ENCODE results near the gene ABI3BP.
"Not testable (repeated sequence)": the region's sequence is repeated elsewhere in the genome, so short reads cannot be mapped to it uniquely, and the experiment has no call there.

Gene ABI3BP

DNA sequence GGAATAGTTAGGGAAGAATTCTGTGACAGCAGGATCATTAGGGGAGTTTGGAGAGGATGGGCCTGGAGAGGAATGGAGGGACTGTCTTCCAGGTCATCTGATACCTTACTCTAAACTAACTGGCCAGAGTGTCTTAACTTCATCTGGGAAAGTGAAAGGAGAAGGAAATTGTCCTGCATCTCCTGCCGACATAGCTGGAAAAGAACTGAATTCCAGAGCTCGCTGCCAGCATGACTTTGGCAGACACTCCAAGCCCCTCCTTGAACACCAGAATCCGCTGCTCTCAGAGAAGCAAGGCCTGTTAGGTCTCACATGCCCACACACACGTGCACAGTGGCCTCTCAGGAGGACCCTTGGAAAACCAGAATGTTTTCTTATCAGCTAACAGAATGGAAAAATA, 10.5 kb downstream of the ABI3BP start:
- DNase-seq: no peak

DNA sequence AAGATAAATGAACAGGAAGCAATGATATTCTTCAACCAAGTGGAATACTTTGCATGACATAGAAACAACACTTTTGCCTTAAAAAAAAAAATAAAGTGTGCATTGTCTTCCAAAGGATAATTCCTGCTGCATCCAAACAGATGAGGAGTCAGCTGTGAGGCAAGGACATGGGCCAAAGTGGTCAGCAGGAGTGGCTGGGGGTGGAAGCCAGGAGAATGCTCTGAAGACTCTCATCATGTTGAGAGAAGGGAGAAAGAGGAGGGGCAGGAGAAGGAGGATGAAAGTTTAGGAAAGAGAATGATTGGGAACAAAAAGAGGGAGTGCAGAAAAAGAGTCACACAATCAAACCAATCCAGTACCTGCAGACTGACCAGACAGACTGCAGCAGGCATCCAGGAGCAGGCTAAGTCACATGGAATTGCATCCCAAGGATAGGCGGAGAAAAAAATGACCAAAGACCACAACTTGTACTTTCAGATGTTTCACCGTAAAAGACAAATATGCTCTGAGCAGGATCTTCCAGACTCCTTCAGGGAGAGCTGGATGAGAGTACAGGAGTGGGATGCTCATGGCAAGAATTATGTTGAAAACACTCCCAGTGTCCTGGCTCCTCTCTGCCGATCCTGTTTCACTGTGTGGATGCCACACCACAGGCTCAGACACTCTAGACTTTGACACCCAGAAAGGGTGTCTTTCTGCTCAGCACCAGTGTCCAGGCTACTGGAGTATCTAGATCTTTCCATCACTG, 11.9 kb downstream of the ABI3BP start:
- no peak for DNase-seq

DNA sequence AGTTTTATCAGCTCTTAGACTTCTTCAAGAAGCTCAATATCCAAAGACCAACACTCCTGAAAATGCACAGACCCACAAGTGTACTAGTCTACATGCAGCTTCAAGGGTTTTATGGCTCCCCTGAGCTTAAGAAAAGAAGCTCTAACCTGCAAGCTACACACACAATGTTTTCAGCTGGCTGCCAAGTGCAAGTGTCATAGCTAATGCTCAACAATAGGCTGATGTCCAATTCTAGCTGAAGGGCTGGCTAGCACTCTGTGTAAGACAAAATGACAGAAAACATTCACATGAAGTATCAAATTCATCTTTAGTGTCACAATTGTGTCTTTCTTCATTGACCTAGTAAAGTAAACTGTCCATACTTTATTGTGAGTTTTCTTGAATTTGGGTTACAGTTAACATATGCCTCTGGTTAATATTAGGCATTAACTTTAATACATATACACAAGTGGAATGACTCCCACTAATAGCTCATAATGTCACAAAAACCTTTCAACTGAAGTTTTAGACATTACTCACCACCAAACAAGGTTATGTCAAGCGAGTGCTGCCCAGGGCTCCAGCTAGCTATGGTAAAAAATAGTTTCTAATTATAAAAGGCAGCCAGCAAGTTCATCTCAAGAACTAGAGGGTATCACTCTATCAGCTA, 15.1 kb downstream of the ABI3BP start:
- DNase-seq: no peak

- no peak for DNase-seq
Observed at GRCh38 chr3:100976611-100977010, 16.6 kb downstream of the ABI3BP start.

GRCh38 chr3:100975714-100976113, 17.5 kb downstream of the ABI3BP start:
- no peak for DNase-seq

DNA sequence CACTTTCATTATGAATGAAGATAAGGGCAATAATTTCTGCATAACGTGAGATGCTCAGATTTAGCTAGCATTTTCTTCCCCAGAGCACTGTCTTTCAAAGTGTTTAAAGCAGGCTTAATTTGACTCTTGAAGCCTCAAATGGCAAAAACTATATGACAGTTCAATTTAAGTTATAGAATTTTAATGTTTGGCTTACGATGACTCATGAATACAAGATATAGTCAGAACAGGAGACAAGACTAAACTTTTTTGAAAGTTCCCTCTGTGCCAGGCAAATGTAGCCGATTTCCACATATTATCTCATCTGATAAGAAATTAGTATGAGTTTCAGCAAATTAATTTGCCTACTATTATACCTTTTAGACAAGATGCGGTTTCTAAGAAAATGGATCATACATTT, 19.6 kb downstream of the ABI3BP start:
- DNase-seq: no peak

DNA sequence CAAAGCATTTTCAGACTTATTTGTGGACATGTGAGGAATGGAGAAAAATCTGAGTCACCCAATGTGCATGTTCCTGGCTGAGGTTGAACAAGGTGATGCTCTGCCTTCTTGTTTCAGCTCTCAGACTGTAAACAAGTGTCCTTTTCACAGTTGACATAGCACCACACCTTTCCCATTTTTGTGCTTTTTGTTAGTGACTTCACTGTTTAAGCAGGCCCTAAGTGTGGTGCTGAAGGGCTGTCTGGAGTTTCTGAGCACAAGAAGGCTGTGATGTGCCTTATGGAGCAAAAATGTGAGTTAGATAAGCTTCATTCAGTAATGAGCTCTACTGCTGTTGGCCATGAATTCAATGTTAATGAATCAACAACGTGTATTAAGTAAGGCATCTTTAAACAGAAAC, 20.4 kb downstream of the ABI3BP start:
- no peak for DNase-seq

DNA sequence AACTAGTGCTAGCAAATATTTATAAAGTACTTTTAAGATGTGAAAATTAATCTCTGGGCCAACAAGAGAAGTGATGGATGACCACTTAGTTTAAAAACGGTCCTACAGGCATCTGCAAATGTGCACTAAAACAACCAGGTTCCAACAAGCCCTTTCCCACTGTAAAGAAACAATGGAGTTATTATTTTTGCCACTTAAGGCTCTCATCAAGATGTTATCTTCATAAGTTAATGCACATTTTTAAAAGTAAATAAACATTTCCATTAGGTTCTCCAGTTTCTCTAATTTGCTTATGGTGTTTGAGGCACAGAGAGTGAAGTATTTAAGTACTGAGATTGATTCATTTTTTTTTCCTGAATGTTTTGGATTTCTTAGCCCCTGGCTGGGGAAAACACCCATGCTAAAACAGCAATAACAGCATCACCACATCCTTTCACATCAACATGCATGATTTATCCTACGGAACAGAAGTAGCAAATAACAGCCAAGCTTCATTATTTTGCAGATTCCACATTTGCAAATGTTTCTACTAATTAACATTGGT, 20.8 kb downstream of the ABI3BP start:
- peak; percentile 4 to 45 for DNase-seq

GRCh38 chr3:100971798-100972197, 21.4 kb downstream of the ABI3BP start:
- DNase-seq: peak in 1 of 2 experiments; percentile 45

DNA sequence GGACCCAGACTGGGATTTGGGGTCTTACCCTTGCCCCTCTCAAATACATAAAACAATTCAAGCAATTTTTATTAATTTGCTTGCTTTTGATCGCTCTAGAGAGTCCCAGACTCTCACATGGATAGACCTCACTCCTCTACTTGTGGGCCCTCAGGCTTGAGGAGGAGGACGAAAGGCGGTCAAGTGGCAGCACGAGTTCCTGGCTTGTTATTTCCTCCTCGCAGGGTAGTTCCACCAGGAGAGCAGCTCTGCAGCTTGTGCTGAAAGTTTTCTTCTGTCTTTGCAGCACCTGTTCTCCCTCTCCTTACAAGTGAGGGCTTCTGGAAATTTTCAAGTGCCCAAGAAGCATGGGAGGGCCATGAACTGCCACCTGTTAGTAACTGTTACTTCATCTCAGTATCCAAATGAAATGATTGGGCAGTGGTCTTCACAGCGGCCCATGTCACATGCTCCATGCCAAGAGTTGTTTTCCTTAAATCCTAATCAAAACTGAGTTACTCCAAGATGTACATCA, 22.7 kb downstream of the ABI3BP start:
- DNase-seq: no peak

DNA sequence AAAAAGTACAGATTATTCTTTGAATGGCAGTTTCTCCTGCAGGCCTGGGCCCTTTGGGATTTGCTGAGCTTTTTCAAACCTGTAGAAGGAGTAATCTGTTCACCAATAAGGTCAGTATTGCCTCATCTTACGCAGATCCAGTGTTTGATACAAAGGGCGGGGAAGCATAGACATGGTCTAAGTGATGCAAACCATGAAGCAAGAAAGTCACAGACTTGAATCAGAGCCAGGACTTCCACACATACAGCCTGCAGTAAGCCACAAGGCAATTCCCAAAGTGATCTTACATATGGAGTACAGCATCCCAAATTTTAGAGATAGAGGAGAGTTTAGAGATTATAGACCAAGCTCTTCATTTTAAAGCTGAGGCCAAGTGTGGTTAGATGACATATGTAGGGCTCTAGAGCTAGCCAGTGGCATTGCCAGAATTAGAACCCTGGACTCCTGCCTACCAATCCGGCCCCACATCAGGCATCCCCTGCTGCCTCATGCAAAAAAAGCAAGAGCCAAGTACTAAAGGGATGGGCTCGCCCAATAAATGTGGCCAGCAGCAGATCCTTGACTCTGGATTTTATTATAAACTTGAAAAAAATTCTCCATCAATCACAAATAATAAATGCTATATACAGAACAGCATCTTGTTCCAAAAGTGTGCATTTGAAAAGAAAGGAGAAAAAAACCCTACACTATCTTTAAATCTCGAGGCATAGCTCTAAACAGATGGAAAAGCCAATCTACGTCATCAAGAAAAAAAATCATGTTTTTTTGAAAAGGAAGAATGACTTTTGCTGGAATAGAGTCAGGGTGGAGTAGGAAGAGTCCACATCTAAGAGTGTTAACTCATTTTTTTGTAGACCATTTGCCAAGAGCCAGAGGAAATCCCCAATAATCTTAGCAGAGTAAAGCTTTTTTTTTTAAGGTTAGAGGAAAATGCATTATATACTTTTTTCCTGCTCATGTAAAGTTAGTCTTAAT, 24.0 kb downstream of the ABI3BP start:
- DNase-seq: no peak

DNA sequence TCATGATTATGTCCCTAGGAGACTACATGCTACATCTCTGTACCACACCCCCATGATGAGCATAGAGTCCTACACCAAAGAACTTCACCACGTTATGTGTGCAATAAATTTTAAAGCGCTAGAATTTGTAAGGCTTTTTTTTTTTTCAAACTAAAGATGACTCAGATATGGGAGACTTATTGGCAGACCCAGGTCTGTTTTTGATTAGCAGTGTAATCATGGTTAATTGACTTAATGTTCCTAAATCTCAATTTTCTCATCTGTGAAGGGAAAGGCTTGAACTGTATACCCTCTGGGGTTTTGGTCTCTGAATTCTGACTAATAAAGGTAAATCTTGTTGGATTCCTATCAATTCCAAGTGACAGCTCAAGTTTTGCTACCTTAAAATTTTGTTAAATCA, 26.4 kb downstream of the ABI3BP start:
- DNase-seq: no peak

DNA sequence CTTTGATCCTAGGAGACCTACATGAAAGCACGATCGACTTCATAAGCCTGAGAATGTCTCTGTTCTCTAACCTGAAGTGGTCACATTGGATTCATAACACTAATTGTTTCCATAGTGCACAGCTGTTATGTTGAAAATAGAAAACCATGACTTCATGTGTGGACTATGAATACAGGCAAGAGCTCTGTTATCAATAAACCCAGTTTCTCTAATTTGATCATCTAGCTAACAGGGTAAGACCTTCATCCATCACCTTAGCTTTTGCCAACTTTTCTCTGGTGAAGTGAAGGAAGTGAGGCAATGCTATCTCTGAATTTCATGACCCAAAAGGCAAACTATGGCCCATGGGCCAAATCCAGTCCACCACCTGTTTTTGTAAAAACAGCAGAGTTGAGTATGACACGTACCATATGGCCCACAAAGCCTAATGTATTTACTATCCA, 27.2 kb downstream of the ABI3BP start:
- DNase-seq: no peak

GRCh38 chr3:100963041-100963440, 30.2 kb downstream of the ABI3BP start:
- no peak for DNase-seq

- no peak for DNase-seq
Observed at GRCh38 chr3:100957261-100957986, 35.8 kb downstream of the ABI3BP start.

DNA sequence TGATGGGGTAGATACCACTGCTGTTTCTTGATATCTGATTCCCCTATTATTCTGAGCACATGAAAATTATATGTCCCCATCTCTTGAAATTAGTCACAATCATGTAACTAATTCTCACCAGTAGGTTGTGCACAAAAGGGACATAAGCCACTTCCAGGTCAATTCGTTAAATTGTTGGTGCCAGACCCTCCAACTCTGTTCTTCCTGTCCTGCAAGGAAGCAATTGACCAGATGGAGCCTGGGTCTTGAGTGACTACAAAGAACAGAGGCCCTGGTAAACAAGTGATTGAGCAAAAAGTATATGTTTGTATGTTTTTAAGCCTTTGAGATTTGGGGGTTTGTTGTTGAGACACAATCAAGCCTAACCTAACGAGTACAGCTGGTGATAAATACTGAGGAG, 36.9 kb downstream of the ABI3BP start:
- DNase-seq: no peak

GRCh38 chr3:100954990-100955389, 38.2 kb downstream of the ABI3BP start:
- DNase-seq: no peak

DNA sequence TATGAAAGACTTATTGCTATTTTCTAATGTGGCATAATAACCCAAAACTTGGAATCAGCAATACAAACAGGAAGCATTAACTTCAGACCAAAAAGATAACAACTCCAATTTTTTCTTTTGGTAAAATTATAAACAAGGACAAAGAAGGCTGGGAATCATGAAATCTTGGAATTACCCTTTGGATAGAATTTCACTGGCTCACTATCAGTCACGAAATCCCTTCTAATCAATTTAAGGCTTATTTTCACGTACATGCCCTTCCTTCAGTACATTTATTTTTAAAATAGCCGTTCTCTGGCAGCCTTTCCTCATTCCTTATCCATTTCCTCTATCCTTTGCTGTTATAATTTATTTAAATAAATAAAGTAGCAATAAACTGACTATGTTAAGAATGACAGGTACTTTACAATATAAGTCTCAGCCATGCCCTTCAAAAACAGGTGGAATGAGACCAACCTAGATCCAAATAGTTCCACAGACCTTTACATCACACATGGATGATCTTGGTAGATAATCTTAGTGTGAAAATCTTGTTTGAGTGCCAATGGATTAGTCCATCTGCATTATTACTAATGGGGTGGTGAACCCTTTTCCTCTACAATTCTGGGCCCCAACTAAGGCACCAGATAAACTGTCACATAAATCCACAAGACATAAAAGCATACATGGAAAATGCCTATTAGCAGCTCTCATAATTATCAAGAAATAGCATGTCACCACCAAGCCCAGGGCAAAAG, 38.9 kb downstream of the ABI3BP start:
- no peak for DNase-seq

DNA sequence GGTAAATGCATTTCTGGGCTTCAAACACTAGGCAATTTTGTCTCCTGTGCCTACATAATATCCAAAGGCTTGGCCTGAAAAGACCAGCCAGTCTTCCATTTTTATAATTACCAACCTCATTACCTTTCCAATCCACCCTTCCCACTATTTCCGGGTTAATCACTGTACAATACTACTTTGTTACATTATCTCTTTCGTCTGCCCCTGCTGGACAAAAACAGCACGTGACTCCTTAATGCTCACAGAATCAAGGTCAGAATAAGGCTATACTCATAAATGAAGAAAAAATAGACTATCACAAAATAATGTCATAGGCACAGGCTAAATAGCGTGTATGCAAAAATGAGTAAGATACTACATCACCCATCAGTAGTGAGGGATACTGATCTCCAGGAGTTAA, 40.1 kb downstream of the ABI3BP start:
- DNase-seq: no peak

GRCh38 chr3:100947119-100947518, 46.1 kb downstream of the ABI3BP start:
- DNase-seq: no peak

DNA sequence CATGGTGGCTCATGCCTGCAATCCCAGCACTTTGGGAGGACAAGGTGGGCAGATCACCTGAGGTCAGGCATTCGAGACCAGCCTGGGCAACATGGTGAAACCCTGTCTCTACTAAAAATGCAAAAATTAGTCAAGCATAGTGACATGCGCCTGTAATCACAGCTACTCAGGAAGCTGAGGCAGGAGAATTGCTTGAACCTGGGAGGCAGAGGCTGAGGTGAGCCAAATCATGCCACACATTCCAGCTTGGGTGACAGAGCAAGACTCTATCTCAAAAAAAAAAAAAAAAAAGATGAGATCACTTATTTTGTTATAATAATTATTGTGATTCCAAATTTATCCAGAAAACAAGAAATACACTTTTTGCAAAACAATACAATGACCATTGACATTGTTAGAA, 47.1 kb downstream of the ABI3BP start:
- not testable (repeated sequence) for DNase-seq

Data from NCI-H2081 (cell line).